ENCODE measurements around the gene SUZ12.
"Not testable (repeated sequence)": the region's sequence is repeated elsewhere in the genome, so short reads cannot be mapped to it uniquely, and the experiment has no call there.

The SUZ12 gene

GRCh38 chr17:31936615-31937609, at the start of gene SUZ12:
SUZ12 (plus strand) TSS chr17:31937007; CDS start chr17:31937247, 240 bp downstream.
- peak; percentile 55 for DNase-seq (ENCODE audit: low spot score)

- DNase-seq (ENCODE audit: low spot score): no peak
These were observed 48.7 kb upstream of the SUZ12 start for GRCh38 chr17:31888124-31888523.

GRCh38 chr17:31900877-31901276, 35.9 kb upstream of the SUZ12 start:
- no peak for DNase-seq (ENCODE audit: low spot score)

GRCh38 chr17:31902693-31903092, 34.1 kb upstream of the SUZ12 start:
- no peak for DNase-seq (ENCODE audit: low spot score)

GRCh38 chr17:31903401-31903800, 33.4 kb upstream of the SUZ12 start:
- DNase-seq (ENCODE audit: low spot score): no peak

- DNase-seq (ENCODE audit: low spot score): no peak
These were observed 29.4 kb upstream of the SUZ12 start for GRCh38 chr17:31907342-31907962.

- DNase-seq (ENCODE audit: low spot score): no peak
These were observed 28.4 kb upstream of the SUZ12 start for GRCh38 chr17:31908386-31908785.

GRCh38 chr17:31912705-31913104, 24.1 kb upstream of the SUZ12 start:
- not testable (repeated sequence) for DNase-seq (ENCODE audit: low spot score)

- no peak for DNase-seq (ENCODE audit: low spot score)
These were observed 21.2 kb upstream of the SUZ12 start for GRCh38 chr17:31915456-31916100.

GRCh38 chr17:31916491-31917064, 20.2 kb upstream of the SUZ12 start:
- DNase-seq (ENCODE audit: low spot score): no peak

- no peak for DNase-seq (ENCODE audit: low spot score)
These were observed 19.7 kb upstream of the SUZ12 start for GRCh38 chr17:31917065-31917529.

- DNase-seq (ENCODE audit: low spot score): not testable (repeated sequence)
These were observed 19.1 kb upstream of the SUZ12 start for GRCh38 chr17:31917721-31918120.

- peak; percentile 88 for DNase-seq (ENCODE audit: low spot score)
These were observed 18.1 kb upstream of the SUZ12 start for GRCh38 chr17:31918701-31919128.

GRCh38 chr17:31919802-31920525, 16.8 kb upstream of the SUZ12 start:
- DNase-seq (ENCODE audit: low spot score): peak; percentile 90

- no peak for DNase-seq (ENCODE audit: low spot score)
These were observed 10.6 kb upstream of the SUZ12 start for GRCh38 chr17:31926100-31926729.

GRCh38 chr17:31931756-31932155, 5.1 kb upstream of the SUZ12 start:
- DNase-seq (ENCODE audit: low spot score): no peak

GRCh38 chr17:31935512-31935911, 1.3 kb upstream of the SUZ12 start:
- no peak for DNase-seq (ENCODE audit: low spot score)

- not testable (repeated sequence) for DNase-seq (ENCODE audit: low spot score)
These were observed 1.3 kb downstream of the SUZ12 start for GRCh38 chr17:31937926-31938641.

- DNase-seq (ENCODE audit: low spot score): not testable (repeated sequence)
These were observed 5.1 kb downstream of the SUZ12 start for GRCh38 chr17:31941916-31942315.

GRCh38 chr17:31942396-31942795, 5.6 kb downstream of the SUZ12 start:
- DNase-seq (ENCODE audit: low spot score): not testable (repeated sequence)
